GM18526 (cell line): ENCODE data around the gene FNDC7.

Experiments
- POLR2A ChIP-seq: IDR thresholded peaks from 3 replicates; pipeline ENCODE4 v1.6.1; 2011; ENCODE audit not compliant: insufficient read length; ENCODE audit errors: extremely low read depth

FNDC7 gene, protein sequence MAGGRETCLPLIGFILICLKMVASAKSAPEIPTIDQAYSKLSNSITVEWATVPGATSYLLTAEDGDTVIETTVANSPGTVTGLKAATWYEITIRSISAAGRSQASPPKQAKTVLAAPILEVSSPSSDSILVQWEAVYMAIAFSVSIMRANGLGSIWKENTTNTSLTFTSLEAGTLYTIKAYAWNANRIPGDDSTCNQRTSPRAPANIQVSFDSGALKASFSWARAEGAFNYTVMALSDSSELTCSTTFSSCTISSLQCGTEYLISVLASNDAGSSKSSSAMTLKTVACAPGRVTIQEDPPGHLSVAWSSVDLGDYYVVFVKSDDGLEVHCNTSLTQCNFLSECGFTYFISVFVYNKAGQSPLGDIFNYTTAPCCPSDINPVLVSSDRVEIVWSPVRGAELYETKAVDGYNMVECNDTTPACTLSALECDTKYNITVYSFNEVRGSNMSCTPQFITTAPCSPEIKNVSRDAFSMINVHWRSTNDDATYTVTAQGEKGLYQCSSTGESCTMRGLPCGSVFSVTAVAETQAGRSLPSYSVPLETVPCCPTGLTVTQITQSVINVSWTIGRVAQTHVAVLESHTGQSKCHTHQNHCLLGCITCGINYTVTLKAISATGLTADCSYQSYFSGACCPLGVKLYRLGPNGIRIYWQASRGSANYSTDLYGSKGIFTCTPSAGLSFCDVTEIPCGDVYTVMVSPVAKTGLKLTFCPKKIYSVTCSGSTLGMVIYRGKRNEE

DNA sequence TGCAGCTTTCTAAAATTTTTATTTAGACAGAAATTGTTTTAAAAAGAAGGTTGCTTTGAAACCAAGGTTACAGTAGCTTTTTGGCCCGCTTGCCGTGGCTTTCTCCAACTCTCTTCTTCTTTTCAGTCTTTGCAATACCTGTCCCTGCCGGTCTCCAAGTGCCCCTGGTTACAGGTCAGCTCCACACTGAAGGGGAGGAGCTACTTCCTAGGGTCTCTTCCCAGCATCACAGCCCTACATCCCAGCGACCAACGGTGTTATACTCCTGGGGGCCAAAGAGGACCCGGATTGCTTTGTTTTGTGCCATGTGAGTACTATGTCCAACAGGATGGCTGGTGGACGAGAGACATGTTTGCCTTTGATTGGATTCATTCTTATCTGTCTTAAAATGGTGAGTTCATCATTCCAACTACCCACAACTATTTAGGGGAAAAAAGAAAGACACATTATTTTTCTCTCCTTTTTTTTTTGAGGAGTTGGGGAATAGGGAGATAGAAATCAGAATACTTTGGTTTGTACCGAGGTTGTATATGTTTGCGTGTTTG, at the start of gene FNDC7:
Gene FNDC7, plus strand, starts transcription at position 303 of the 545 bp plus-strand sequence. Its CDS starts 26 bp downstream, at position 329.
- no peak for TF ChIP-seq POLR2A

DNA sequence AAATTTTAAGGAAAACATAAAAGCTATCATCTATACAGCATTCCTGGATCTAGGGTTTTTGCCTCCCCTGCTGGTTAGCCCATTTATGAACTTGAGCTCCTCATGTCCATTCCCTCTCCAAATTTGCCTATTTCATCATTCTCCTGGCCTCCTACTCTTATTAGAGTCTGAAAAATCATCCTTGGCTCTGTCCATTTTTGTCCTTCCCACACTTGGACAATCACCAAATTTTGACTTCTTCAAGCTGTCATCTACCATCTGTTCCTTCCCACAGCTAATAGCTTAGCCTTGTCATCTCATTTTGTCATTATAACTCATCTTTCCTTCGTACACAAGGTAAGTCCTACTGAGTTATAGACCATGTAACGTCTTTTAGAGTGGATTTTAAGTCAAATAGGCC, 49.6 kb upstream of the FNDC7 start:
- no peak for TF ChIP-seq POLR2A

DNA sequence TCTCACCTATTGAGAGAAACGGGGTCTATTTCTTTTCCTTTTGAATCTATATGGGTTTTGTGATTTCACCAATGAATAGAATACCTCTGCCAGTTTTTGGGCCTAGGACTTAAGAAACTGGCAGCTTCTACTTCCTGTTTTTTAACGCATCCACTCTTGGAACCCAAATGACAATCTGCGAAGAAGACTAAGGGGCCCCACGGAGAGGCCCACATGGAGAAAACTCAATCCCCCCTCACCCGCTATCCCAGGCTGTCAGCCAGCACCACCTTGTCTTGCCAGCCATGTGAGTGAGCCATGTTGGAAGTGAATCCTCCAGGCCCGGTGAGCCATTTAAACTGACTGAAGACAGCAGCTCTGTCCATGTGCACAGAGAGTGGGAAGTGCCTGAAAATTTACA, 48.2 kb upstream of the FNDC7 start:
- no peak for TF ChIP-seq POLR2A

DNA sequence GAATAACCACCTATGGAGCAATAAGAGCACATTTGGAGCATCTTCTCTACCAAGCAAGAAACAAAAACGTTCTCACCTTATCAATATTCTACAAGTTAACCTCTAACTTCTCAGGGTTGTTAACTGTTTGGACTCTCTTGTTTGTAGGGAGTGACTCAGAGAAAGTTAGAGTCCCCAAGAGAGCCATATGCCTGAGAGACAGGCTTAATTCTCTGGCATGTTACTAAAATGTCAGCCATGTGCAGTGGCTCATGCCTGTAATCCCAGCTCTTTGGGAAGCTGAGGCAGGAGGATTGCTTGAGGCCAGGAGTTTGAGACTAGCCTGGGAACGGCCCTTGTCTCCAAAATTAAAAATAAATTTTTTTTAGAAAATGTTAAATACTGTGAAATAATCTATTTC, 47.6 kb upstream of the FNDC7 start:
- no peak for TF ChIP-seq POLR2A

DNA sequence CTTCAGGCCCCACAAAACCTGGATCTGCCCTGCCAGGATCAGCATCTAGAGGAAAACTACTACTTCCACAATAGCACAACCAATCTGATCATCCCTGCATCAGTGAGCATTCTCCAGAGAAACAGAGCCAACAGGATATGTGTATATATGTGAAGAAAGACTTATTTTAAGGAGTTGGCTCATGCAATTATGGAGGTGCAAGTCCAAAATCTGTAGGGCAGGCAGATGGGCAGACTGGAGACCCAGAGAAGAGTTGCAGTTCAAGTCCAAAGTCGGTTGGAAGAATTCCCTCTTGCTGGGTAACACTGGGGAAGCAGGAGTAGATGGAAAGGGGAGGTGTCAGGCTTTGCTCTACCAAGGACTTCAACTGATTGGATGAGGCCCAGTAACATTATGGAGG, 46.9 kb upstream of the FNDC7 start:
- no peak for TF ChIP-seq POLR2A

DNA sequence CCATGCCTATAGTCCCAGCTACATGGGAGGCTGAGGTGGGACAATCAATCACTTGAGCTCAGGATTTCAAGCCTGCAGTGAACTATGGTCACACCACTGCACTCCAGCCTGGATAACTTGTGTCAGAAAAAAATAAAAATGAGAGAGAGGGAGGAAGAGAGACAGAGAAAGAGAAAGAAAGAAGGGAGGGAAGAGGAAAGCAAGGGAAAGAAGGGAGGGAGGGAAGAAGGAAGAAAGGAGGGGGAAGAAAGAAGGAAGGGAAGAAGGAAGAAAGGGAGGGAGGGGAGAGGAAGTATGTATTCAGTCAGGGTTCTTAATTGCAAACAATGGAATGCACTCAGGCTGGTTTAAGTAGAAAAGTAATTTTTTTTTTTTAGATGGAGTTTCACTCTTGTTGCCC, 43.9 kb upstream of the FNDC7 start:
- TF ChIP-seq POLR2A: no peak

DNA sequence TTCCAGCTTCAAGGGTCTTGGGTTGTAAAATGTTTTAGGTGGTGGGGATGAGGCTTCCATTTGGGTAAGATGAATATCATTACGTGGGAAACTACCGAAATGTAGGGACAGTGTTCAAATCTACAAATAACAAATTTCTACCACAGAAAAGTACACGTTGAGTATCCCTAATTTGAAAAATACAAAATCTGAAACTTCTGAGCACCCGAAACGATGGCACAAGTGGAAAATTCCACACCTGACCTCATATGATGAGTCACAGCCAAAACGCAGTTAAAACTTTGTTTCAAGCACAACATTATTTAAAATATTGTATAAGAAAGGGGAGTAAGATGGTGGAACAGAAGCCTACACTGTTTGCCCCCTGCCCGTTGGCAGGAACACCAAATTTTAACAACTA, 43.0 kb upstream of the FNDC7 start:
- no peak for TF ChIP-seq POLR2A

DNA sequence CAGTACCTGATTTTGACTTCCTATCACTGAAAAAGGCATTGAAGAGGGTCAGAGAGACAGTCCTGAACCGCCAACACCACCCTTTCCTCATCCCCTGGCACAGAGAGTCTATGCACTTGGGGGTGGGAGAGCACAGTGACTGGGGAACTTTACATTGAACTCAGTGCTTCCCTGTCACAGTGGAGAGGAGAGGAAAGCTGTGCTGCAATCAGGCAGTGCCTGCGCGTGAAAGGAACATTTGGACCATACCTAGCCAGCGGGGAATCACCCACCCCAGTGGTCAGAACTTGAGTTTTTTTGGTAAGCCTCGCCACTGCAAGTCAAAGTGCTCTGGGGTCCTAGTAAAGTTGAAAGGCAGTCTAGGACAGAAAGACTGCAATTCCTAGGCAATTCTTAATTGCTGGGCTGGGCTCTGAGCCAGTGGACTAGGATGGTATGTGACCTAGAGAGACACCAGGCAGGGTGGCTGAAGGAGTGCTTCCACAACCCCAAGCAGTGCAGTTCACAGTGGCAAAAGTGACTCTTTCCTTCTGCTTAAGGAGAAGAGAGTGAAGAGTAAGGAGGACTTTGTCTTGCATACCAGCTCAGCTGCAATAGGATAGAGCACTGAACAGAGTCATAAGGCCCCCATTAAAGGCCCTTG, 42.5 kb upstream of the FNDC7 start:
- no peak for TF ChIP-seq POLR2A

DNA sequence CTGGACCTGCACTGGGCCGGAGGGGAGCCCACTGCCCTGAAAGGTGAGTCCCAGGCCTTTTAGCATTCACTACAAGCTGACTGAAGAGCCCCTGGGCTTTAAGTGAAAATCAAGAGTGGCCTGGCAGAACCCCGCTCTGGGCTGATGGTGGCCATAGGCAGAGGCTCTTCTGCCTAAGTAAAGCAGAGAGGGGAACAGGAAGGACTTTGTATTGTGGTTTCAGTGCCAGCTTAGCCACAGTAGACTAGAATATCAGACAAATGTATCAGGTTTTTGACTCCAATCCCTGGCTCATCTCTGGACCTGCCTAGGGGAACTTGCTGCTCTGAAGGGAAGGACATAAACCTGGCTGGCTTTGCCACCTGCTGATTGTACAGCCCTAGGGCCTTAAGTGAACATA, 41.6 kb upstream of the FNDC7 start:
- TF ChIP-seq POLR2A: no peak

DNA sequence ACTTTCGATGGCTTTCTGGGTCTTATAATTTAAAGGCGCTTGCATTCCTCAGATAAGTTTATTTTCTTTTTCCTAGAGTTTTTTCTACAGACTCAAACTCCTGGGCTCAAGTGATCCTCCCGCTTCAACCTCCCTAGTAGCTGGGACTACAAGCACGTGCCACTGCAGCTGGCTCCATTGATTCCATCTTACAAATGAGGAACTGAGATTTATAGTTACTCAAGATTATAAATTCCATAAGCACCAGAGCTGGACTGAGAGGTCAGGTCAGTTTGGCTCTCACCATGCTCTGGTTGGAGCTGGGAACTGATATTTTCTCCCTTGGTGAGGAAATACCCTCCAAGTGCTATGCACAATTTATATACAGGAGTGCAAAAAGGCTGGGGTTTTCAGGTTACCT, 34.0 kb upstream of the FNDC7 start:
- no peak for TF ChIP-seq POLR2A

DNA sequence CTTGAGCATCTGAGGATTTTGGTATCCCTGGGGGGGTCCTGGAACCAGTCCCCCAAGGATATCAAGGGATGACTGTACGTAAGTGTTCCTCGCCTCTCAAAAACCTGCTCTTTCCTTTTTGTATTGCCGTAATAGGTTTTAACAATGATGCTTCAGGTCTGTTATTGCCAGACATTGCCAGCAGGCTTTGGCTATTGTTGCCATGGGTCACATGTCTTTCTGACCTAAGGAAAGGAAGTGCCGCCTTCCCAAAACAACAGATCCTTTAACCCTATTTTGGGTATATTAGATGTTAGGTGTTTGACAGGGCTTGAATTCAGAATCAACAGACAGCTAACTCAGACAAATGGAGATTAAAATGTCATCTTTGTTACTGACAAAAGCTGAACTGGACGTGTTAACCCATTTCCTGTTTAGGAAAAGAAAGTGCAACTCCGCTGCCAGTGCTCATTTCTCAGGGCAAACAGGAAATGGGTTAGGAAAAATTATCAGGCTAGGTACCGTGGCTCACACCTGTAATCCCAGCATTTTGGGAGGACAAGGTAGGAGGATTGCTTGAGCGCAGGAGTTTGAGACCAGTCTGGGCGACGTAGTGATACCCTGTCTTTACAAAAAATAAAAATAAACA, 33.0 kb upstream of the FNDC7 start:
- no peak for TF ChIP-seq POLR2A

DNA sequence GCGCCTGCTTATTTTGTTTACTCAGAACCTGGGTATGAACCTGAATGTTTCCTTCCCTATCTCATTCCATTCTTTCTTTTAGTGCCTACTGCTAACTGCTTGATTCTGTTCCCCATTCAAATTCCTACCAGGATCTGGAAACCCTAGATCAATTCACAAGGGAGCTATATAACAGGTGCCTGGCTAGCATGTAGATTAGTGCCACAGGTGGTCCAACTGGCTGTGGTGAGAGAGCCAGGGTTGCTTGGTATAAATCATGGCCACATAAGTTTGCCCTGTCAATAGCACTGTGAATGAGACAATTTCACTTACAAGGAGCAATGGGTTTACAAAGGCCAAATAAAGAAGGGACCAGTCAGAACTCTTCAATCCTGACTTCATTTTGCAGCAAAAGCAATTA, 27.2 kb upstream of the FNDC7 start:
- no peak for TF ChIP-seq POLR2A

DNA sequence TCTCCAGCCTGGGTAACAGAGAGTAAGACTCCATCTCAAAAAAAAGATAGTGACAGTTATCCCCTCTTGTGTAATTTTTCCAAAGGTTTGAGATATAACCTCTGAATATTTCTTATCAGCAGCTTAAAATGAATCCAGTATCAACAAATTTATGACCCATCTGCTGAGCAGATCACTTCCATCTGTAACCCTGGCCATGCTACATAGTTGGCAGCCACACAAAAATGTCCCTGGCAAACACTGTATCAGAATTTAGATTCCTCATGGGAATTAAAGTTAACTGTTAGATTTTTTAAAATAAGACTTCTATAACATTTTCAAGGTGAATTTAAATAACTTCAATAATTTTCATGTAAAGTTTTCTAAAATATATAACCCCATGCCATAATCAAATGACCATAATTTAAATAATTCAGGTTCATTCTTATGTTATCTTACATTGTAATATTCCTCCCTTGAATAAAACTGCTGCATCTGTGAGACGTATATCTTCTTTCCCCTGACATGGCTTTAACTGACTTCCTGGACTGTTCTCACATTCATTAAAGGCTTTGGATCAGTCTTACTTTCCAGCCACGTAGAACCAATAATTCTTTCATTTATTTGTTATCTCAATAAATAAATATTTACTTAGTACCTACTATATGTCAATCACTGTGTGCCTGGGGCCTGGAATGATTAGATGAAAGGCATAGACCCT, 25.9 kb upstream of the FNDC7 start:
- TF ChIP-seq POLR2A: no peak

DNA sequence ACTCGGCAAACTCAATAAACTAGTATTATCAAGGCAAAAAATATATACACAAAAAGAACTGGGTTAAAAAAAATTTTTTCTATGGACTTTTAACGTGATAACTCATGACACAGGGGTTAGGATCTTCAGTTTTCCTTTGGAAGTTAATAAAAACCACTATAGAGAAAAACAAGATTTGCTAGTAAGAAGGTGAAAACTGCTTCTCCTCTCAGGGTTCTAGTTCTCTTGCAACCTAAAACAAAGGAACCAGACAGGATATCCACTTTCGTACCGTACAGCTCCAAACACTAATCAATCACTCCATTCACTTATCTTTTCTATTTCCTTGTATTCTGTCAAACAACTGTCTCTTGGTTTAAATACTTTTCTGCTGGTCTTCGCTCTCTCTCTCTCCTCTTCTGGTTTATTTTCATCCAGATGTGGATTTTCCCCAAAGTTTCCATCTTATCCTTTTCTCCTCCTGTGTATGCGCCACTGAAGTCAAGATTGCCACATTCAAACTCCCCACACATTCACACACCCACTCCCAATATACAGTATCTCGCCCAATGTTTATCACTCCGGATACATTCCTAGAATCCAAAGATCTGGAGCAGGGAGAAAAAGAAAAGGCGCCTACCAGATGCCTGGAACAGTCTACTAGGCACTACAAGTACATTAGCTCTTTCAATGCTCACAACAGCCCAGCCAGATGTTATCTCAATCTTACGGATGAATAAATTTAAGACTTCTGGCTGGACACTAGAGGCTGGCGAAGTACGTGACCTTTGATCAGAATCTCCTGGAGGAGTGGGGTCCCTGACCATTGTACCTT, 21.4 kb upstream of the FNDC7 start:
- no peak for TF ChIP-seq POLR2A
